ENCODE measurements around the gene CAMTA1.

GRCh38 chr1:7588457-7588827 lies 803.2 kb downstream of the CAMTA1 start:
- no peak for TF ChIP-seq TOX (CRISPR knock-in tag; IDR thresholded peaks at IDR 0.05; ENCODE audit: borderline replicate concordance)
- TF ChIP-seq ZFP30 (CRISPR knock-in tag; IDR thresholded peaks at IDR 0.05) = no peak
- TF ChIP-seq BACH2 (CRISPR knock-in tag; IDR thresholded peaks at IDR 0.05; ENCODE audit: borderline replicate concordance) = no peak
- TF ChIP-seq GLIS3 (CRISPR knock-in tag; IDR thresholded peaks at IDR 0.05) = no peak
- TF ChIP-seq PATZ1 (CRISPR knock-in tag; IDR thresholded peaks at IDR 0.05; ENCODE audit: borderline replicate concordance) = no peak
- no peak for TF ChIP-seq ESRRG (CRISPR knock-in tag; IDR thresholded peaks at IDR 0.05)
